ENCODE results near the gene GOLGB1.
"Not testable (repeated sequence)": the region's sequence is repeated elsewhere in the genome, so short reads cannot be mapped to it uniquely, and the experiment has no call there.

Gene GOLGB1, protein sequence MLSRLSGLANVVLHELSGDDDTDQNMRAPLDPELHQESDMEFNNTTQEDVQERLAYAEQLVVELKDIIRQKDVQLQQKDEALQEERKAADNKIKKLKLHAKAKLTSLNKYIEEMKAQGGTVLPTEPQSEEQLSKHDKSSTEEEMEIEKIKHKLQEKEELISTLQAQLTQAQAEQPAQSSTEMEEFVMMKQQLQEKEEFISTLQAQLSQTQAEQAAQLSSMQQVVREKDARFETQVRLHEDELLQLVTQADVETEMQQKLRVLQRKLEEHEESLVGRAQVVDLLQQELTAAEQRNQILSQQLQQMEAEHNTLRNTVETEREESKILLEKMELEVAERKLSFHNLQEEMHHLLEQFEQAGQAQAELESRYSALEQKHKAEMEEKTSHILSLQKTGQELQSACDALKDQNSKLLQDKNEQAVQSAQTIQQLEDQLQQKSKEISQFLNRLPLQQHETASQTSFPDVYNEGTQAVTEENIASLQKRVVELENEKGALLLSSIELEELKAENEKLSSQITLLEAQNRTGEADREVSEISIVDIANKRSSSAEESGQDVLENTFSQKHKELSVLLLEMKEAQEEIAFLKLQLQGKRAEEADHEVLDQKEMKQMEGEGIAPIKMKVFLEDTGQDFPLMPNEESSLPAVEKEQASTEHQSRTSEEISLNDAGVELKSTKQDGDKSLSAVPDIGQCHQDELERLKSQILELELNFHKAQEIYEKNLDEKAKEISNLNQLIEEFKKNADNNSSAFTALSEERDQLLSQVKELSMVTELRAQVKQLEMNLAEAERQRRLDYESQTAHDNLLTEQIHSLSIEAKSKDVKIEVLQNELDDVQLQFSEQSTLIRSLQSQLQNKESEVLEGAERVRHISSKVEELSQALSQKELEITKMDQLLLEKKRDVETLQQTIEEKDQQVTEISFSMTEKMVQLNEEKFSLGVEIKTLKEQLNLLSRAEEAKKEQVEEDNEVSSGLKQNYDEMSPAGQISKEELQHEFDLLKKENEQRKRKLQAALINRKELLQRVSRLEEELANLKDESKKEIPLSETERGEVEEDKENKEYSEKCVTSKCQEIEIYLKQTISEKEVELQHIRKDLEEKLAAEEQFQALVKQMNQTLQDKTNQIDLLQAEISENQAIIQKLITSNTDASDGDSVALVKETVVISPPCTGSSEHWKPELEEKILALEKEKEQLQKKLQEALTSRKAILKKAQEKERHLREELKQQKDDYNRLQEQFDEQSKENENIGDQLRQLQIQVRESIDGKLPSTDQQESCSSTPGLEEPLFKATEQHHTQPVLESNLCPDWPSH (N-terminal part only)

GRCh38 chr3:121749276-121750086 lies at the start of gene GOLGB1:
TSS of gene GOLGB1 (minus strand) at chr3:121749741. CDS start at chr3:121730971, 18,770 bp downstream.
- DNase-seq (ENCODE audit: extremely low spot score) = peak; percentile 96
- POLR2A ChIA-PET = interaction anchor here (0.7 to 1.2 kb wide), 2 partner anchors 54 to 89 kb away, joined by 3 read pairs; partner anchors contain the start of gene HCLS1
- CTCF ChIA-PET = interaction anchor here (0.8 to 1.4 kb wide), 2 partner anchors 27 to 246 kb away, joined by 3 read pairs; no protein-coding TSS in a partner anchor
- TF ChIP-seq CTCF (IDR thresholded peaks at IDR 0.05; ENCODE audit: control extremely low read depth, extremely low read depth, low read depth, missing control alignments) = no peak

- no peak for TF ChIP-seq CTCF (IDR thresholded peaks at IDR 0.05; ENCODE audit: control extremely low read depth, extremely low read depth, low read depth, missing control alignments)
- ChIA-PET POLR2A (no interaction called here), CTCF (no interaction called here)
- no peak for DNase-seq (ENCODE audit: extremely low spot score)
Measured at GRCh38 chr3:121796970-121797369, 47.4 kb upstream of the GOLGB1 start.

DNA sequence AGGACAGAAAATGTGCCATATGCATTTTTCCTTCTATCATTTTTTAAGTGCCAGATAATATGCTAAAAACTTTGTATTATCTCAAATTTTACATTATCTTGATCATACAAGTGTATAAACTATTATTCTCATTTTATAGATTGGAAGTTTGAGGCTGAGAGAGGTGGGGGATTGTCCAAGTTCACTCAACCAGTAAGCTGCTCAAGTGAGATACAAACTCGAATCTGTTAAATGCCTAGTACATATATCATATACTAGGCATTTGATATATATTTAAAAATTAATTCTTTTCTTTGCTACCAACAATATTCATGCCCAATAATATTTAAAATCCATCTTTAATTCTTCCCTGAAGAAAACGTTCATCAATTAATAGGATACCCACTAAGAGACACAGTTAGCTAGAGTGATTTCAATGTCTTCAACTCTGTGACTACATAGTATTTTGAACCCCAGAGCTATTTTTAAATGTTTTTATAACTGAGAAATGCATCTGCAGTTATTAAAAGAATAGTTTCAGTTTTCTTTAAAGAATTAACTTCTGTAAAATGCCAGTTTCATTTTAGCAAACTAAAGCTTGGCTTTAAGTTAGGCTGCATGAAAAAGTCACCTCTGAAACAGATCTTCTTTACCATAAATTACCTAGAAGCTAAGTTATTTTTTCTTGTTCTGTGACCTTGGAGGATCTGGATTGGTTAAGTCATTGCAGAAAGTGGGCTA lies 44.9 kb upstream of the GOLGB1 start:
- CTCF ChIA-PET = interaction anchor here (1.0 to 2.0 kb wide), 5 partner anchors 9 to 202 kb away, joined by 3 to 4 read pairs (median 3); no protein-coding TSS in a partner anchor
- DNase-seq (ENCODE audit: extremely low spot score) = no peak
- no peak for TF ChIP-seq CTCF (IDR thresholded peaks at IDR 0.05; ENCODE audit: control extremely low read depth, extremely low read depth, low read depth, missing control alignments)
- POLR2A ChIA-PET = no interaction called here

DNA sequence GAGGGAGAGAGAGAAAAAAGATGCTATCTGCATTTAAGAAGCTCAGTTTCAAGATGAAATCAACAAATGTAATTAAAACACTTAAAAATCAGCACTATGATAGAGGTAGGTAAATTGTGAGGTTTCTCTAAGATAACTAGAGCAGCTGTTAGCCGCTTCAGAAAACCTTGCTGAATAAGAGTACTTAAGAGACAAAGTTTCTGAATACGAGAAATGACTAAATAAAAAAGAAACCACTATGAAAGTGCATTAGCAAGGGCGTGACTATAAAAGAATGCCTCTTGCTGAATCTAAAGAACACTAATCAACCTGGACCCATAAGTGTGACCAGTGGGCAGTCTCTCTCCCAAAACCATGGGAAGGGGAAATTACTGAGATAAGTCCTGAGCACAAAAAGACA lies 43.5 kb upstream of the GOLGB1 start:
- CTCF ChIA-PET = interaction anchor here (0.8 to 2.0 kb wide), 2 partner anchors 8 to 203 kb away, joined by 4 read pairs; no protein-coding TSS in a partner anchor
- POLR2A ChIA-PET = no interaction called here
- DNase-seq (ENCODE audit: extremely low spot score) = peak; percentile 32
- no peak for TF ChIP-seq CTCF (IDR thresholded peaks at IDR 0.05; ENCODE audit: control extremely low read depth, extremely low read depth, low read depth, missing control alignments)

- TF ChIP-seq CTCF (IDR thresholded peaks at IDR 0.05; ENCODE audit: control extremely low read depth, extremely low read depth, low read depth, missing control alignments) = no peak
- no peak for DNase-seq (ENCODE audit: extremely low spot score)
- ChIA-PET CTCF (interaction anchor here (0.7 to 1.3 kb wide), 3 partner anchors 9 to 15 kb away, joined by 3 to 4 read pairs (median 3); no protein-coding TSS in a partner anchor), POLR2A (interaction anchor here (0.7 kb wide), 1 partner anchor 160 kb away, joined by 3 read pairs; no protein-coding TSS in a partner anchor)
Measured at GRCh38 chr3:121786485-121786884, 36.9 kb upstream of the GOLGB1 start.

GRCh38 chr3:121782784-121783183 lies 33.2 kb upstream of the GOLGB1 start:
- not testable (repeated sequence) for DNase-seq (ENCODE audit: extremely low spot score)
- CTCF ChIA-PET = interaction anchor here (0.8 to 1.4 kb wide), 4 partner anchors 11 to 21 kb away, joined by 3 to 4 read pairs (median 4); no protein-coding TSS in a partner anchor

More at GRCh38 chr3:121782784-121783183, 33.2 kb upstream of the GOLGB1 start:
- POLR2A ChIA-PET = not testable (repeated sequence)

All from GM10248 (cell line).